A549 (cell line): ENCODE measurements around the gene CASP7. TPM values are rescaled to one million over a fixed set of nuclear protein-coding genes. Genes with fewer than 3 reads are reported as not detected.

Source experiments
- ATAC-seq, 2 experiments: fragments of 200-7000 bp in 1 of 2; fragments of >200 bp in 1 of 2; cut with Nextera tagmentation in 1 of 2; cut with Tn5 transposase in 1 of 2; 3 replicates each; pipeline versions ENCODE4 v1.8.0 to v1.9.1; 2018 to 2020; ENCODE audit warnings: mild to moderate bottlenecking in 1 of 2, moderate library complexity in 1 of 2
- CTCF ChIA-PET: fragments of 300-600 bp; sonication (Branson Sonifier 250); formaldehyde crosslinking; extraction: SDS; loops from one replicate; lab custom pipeline; 2021; ENCODE audit warnings: antibody characterized with exemption, inconsistent platforms; lab: Yijun Ruan, JAX
- POLR2A ChIA-PET: fragments of 350-600 bp; formaldehyde crosslinking; extraction: SDS; loops from one replicate; lab custom pipeline; 2021; ENCODE audit warnings: antibody characterized with exemption, inconsistent platforms; lab: Yijun Ruan, JAX
- DNase-seq, 2 experiments: peaks; one replicate each; pipeline versions ENCODE4 v3.0.0 to v3.0.0-alpha.2; 2011 to 2016; ENCODE audit warnings: low read depth in 1 of 2, low spot score in 1 of 2
- FAIRE-seq: peaks from 2 replicates; lab custom pipeline; 2011; peaks lifted over from hg19 to GRCh38; lab: Jason Lieb, UNC
- H3K27ac ChIP-seq, 2 experiments: fragments of >200 bp; sonication (Bioruptor Twin); formaldehyde crosslinking; 3 replicates each; pipeline ENCODE4 v1.5.1; 2016 to 2017
- H3K4me1 ChIP-seq: fragments of >200 bp; sonication (Bioruptor Twin); formaldehyde crosslinking; 3 replicates; pipeline ENCODE4 v1.6.1; 2016
- H3K4me2 ChIP-seq: fragments of >200 bp; sonication (Bioruptor Twin); formaldehyde crosslinking; 3 replicates; pipeline ENCODE4 v1.6.1; 2016
- H3K4me3 ChIP-seq: fragments of >200 bp; sonication (Bioruptor Twin); formaldehyde crosslinking; 3 replicates; pipeline ENCODE4 v1.5.1; 2016
- H3K9me3 ChIP-seq: fragments of >200 bp; sonication (Bioruptor Twin); formaldehyde crosslinking; 3 replicates; pipeline ENCODE4 v1.6.1; 2016
- BHLHE40 ChIP-seq: IDR thresholded peaks from 2 replicates; pipeline ENCODE4 v1.6.1; 2012; ENCODE audit warnings: low read depth, low read length, inconsistent platforms
- CBX2 ChIP-seq: fragments of 200-600 bp; sonication (generic); IDR thresholded peaks from 2 replicates; pipeline ENCODE4 v1.6.1; 2016; ENCODE audit warnings: low read depth, mild to moderate bottlenecking, borderline replicate concordance
- CBX8 ChIP-seq: fragments of 200-600 bp; sonication (generic); IDR thresholded peaks from 2 replicates; pipeline ENCODE4 v1.6.1; 2016
- CEBPB ChIP-seq, 2 experiments: fragments of >200 bp in 1 of 2; sonication (Bioruptor Twin) in 1 of 2; formaldehyde crosslinking in 1 of 2; IDR thresholded peaks; 2 replicates each; pipeline ENCODE4 v1.6.1; 2012 to 2016
- CHD2 ChIP-seq: fragments of 150-350 bp; IDR thresholded peaks from 2 replicates; pipeline ENCODE4 v1.6.1; 2014; ENCODE audit warnings: low read length; ENCODE audit not compliant: partially characterized antibody
- ESRRA ChIP-seq: fragments of 150-350 bp; IDR thresholded peaks from 2 replicates; pipeline ENCODE4 v1.6.1; 2014; ENCODE audit warnings: mild to moderate bottlenecking, low read length, borderline replicate concordance
- GATA3 ChIP-seq: IDR thresholded peaks from 2 replicates; pipeline ENCODE4 v1.6.1; 2012; ENCODE audit warnings: borderline replicate concordance
- HOXA7 ChIP-seq: fragments of 250-450 bp; sonication (Bioruptor Pico); IDR thresholded peaks from 2 replicates; pipeline ENCODE4 v1.5.0; 2020; ENCODE audit warnings: mild to moderate bottlenecking, moderate library complexity
- HOXB13 ChIP-seq: fragments of 250-450 bp; sonication (Bioruptor Pico); IDR thresholded peaks from 2 replicates; pipeline ENCODE4 v1.5.0; 2020; ENCODE audit warnings: low read depth, mild to moderate bottlenecking, moderate library complexity
- JUN ChIP-seq, 2 experiments: fragments of >200 bp; sonication (Bioruptor Twin); formaldehyde crosslinking; IDR thresholded peaks; 2 replicates in 1 of 2; 3 replicates in 1 of 2; pipeline ENCODE4 v1.6.1; 2016 to 2017
- KDM5A ChIP-seq: fragments of 200-600 bp; sonication (generic); IDR thresholded peaks from 2 replicates; pipeline ENCODE4 v1.6.1; 2016; ENCODE audit warnings: antibody characterized with exemption, mild to moderate bottlenecking
- MAFK ChIP-seq: fragments of 450-650 bp; IDR thresholded peaks from 2 replicates; pipeline ENCODE4 v1.6.1; 2014; ENCODE audit not compliant: partially characterized antibody
- MAZ ChIP-seq: fragments of 150-350 bp; IDR thresholded peaks from 2 replicates; pipeline ENCODE4 v1.6.1; 2014; ENCODE audit warnings: antibody characterized with exemption, low read depth, low read length, borderline replicate concordance
- NPAS2 ChIP-seq: fragments of 250-450 bp; sonication (Bioruptor Pico); IDR thresholded peaks from 2 replicates; pipeline ENCODE4 v1.8.0; 2022; ENCODE audit warnings: mild to moderate bottlenecking, moderate library complexity, borderline replicate concordance
- RAD21 ChIP-seq, 2 experiments: fragments of >200 bp in 1 of 2; sonication (Bioruptor Twin) in 1 of 2; formaldehyde crosslinking in 1 of 2; IDR thresholded peaks in 1 of 2; conservative IDR thresholded peaks in 1 of 2; 2 replicates in 1 of 2; 3 replicates in 1 of 2; pipeline ENCODE4 v1.6.1; 2012 to 2018; ENCODE audit warnings: inconsistent platforms in 1 of 2
- RARB ChIP-seq: fragments of 250-450 bp; sonication (Bioruptor Pico); IDR thresholded peaks from 2 replicates; pipeline ENCODE4 v1.8.0; 2021; ENCODE audit warnings: mild to moderate bottlenecking, moderate library complexity
- RCOR1 ChIP-seq: fragments of 150-350 bp; IDR thresholded peaks from 2 replicates; pipeline ENCODE4 v1.6.1; 2014; ENCODE audit warnings: antibody characterized with exemption, low read length, low read depth
- SMC3 ChIP-seq: fragments of >200 bp; sonication (Bioruptor Twin); formaldehyde crosslinking; IDR thresholded peaks from 3 replicates; pipeline ENCODE4 v1.6.1; 2018; ENCODE audit warnings: inconsistent platforms
- SREBF2 ChIP-seq: fragments of 450-650 bp; IDR thresholded peaks from 2 replicates; pipeline ENCODE4 v1.6.1; 2014; ENCODE audit warnings: mild to moderate bottlenecking, moderate library complexity
- TFCP2L1 ChIP-seq: fragments of 250-450 bp; sonication (Bioruptor Pico); IDR thresholded peaks from 2 replicates; pipeline ENCODE4 v1.5.0; 2021; ENCODE audit warnings: mild to moderate bottlenecking
- TP53 ChIP-seq: fragments of 250-450 bp; sonication (Bioruptor Pico); IDR thresholded peaks from 2 replicates; pipeline ENCODE4 v1.5.0; 2021; ENCODE audit warnings: mild to moderate bottlenecking, moderate library complexity
- WGBS: methylation state at CpG from one replicate; pipeline ENCODE4 v1.1.6; 2017; ENCODE audit errors: missing lambda C conversion rate; 5-methylcytosine and 5-hydroxymethylcytosine counted together
- polyA plus RNA-seq, 4 experiments: library from polyadenylated mRNA; depleted of rRNA in 3 of 4; stranded (reverse); fragments of >200 nt; fragmentation: RNase III in 1 of 4; extraction: RNeasy Plus Mini Kit Qiagen cat#74134 plus additional on column Dnase treatment in 1 of 4; gene quantifications; 2 replicates in 3 of 4; 3 replicates in 1 of 4; pipeline ENCODE4 v1.2.3, GENCODE V29; 2011 to 2017
- TF ChIP-seq, protein P1 (sequence below): fragments of >200 bp; sonication (Bioruptor Twin); formaldehyde crosslinking; IDR thresholded peaks from 3 replicates; pipeline ENCODE4 v1.5.1; 2016
- TF ChIP-seq, protein P2 (sequence below): IDR thresholded peaks from 2 replicates; pipeline ENCODE4 v1.6.1; 2012; ENCODE audit warnings: low read depth, borderline replicate concordance
- TF ChIP-seq, protein P3 (sequence below): fragments of >200 bp; sonication (Bioruptor Twin); formaldehyde crosslinking; IDR thresholded peaks from 2 replicates; pipeline ENCODE4 v1.6.1; 2016
- TF ChIP-seq, protein P4 (sequence below): IDR thresholded peaks from 2 replicates; pipeline ENCODE4 v1.6.1; 2012
- TF ChIP-seq, protein P5 (sequence below): fragments of 250-450 bp; sonication (Bioruptor Pico); IDR thresholded peaks from 2 replicates; pipeline ENCODE4 v1.5.0; 2020; ENCODE audit warnings: low read depth, mild to moderate bottlenecking, moderate library complexity

CASP7 gene
- polyA plus RNA-seq, 2 of the 4 experiments (the other 2 are of a cell fraction), result 22.6 to 29.7 TPM

DNA sequence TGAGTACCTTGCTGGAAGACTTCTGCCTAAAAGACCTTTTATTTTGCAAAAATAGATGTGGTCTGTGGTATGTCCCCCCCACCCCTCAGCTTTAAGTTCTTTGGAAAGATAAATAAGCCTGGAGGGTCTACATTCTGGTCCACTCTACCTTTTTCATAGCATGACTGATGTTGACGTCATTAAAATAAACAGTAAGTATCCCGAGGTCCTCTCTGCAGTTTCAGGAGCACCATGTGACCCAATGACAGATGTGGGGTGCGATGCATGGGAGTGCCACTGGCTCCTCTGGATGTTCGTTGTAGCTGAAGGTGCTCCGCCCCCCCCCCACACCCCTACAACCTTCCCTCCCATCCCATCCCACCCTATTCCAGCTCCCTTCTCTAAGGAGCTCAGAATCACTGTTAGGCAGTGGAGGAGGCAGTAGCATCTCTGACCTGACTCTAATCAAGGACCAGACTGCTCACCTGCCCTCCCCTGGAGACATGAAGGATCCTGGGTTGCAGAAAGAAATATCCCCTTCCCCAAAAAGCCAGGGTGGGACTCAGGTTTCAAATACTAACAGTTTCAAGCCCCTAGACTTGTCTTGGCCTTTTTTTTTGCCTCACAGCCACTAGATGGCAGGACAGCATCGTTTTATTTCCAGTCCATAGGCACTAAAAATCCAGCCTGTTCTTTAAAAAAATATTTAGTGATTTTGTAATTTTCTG, 25.1 kb downstream of the CASP7 start:
- ChIA-PET POLR2A (no interaction called here), CTCF (interaction anchor here (0.6 to 6.3 kb wide), 29 partner anchors 10 to 454 kb away, joined by 3 to 59 read pairs (median 4); no protein-coding TSS in a partner anchor)
- no peak overlapping the region for H3K27ac ChIP-seq
- no peaks in the 10 kb centered on the region for H3K9me3 ChIP-seq
- H3K4me1 ChIP-seq, result peaks cover 25% of the 10 kb centered on the region
- ATAC-seq, result peak; percentile 61 to 89; a peak in 4 of 6 replicates
- TF ChIP-seq, protein P1, sequence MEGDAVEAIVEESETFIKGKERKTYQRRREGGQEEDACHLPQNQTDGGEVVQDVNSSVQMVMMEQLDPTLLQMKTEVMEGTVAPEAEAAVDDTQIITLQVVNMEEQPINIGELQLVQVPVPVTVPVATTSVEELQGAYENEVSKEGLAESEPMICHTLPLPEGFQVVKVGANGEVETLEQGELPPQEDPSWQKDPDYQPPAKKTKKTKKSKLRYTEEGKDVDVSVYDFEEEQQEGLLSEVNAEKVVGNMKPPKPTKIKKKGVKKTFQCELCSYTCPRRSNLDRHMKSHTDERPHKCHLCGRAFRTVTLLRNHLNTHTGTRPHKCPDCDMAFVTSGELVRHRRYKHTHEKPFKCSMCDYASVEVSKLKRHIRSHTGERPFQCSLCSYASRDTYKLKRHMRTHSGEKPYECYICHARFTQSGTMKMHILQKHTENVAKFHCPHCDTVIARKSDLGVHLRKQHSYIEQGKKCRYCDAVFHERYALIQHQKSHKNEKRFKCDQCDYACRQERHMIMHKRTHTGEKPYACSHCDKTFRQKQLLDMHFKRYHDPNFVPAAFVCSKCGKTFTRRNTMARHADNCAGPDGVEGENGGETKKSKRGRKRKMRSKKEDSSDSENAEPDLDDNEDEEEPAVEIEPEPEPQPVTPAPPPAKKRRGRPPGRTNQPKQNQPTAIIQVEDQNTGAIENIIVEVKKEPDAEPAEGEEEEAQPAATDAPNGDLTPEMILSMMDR, result peak; percentile 87
- TF ChIP-seq SMC3 (peak; percentile 71), CBX2 (no peak), RAD21 (conservative IDR thresholded peaks at IDR 0.05 in 1 of 2, IDR thresholded peaks at IDR 0.05 in 1 of 2) (peak; percentile 80 to 82)
- H3K4me3 ChIP-seq, result no peak overlapping the region
- DNase-seq, result peak; percentile 20 to 49
- no peak overlapping the region for H3K4me2 ChIP-seq
- WGBS, result 28% methylated on average over 6 of the region's 6 CpGs
- no peak for FAIRE-seq

DNA sequence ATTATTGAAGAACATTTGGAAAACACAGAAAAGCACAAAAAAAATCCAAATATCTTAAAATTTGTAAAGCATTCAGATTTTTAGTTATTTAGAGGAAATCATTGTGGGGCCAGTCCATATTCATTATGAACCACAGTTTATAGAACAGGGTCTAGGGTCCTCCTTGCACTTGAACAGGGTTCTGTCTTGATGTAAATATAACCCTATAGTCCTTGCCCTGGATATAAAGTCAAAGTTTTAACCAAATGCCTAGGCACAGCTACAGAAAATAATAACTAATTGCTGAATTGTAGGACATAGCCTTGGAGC, 25.6 kb downstream of the CASP7 start:
- Histone ChIP-seq H3K9me3 (no peaks in the 10 kb centered on the region), H3K4me3 (no peak overlapping the region), H3K27ac (peak overlapping the region in 1 of 2 experiments; percentile 43; a peak in 2 of 6 replicates), H3K4me2 (no peak overlapping the region), H3K4me1 (peaks cover 28% of the 10 kb centered on the region)
- ChIA-PET POLR2A (no interaction called here), CTCF (interaction anchor here (0.7 to 6.3 kb wide), 26 partner anchors 9 to 462 kb away, joined by 3 to 59 read pairs (median 4); no protein-coding TSS in a partner anchor)
- TF ChIP-seq SREBF2, result no peak
- no peak for TF ChIP-seq RARB (CRISPR knock-in tag)
- TF ChIP-seq, protein P2, sequence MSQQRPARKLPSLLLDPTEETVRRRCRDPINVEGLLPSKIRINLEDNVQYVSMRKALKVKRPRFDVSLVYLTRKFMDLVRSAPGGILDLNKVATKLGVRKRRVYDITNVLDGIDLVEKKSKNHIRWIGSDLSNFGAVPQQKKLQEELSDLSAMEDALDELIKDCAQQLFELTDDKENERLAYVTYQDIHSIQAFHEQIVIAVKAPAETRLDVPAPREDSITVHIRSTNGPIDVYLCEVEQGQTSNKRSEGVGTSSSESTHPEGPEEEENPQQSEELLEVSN, result no peak
- no peak for TF ChIP-seq MAFK
- TF ChIP-seq, protein P3, sequence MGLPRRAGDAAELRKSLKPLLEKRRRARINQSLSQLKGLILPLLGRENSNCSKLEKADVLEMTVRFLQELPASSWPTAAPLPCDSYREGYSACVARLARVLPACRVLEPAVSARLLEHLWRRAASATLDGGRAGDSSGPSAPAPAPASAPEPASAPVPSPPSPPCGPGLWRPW, result no peak
- TF ChIP-seq BHLHE40, result no peak
- TF ChIP-seq MAZ, result no peak
- no peak for TF ChIP-seq NPAS2 (CRISPR knock-in tag)
- TF ChIP-seq CBX8, result no peak
- no peak for TF ChIP-seq KDM5A
- no peak for TF ChIP-seq ESRRA
- FAIRE-seq (no peak), ATAC-seq (peak in 1 of 2 experiments; percentile 25; a peak in 3 of 6 replicates), DNase-seq (no peak)

DNA sequence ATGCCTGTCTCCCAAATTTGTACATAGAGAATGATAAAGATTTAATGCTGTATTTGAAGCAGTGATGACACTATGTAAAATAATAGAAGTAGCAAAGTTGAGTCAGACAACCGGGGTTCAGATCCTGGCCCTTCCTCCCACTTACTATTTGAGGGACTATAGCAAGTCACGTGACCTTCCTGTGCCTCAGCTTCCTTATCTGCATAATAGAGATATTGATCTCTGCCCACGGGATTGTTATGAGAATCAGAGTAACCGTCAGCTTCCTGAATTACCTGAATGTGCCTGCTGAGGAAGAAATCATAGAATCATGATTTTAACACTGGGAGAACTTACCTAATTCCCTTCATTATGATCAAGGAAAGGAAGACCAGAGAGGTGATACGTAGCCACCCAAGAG, 26.9 kb downstream of the CASP7 start:
- peaks cover 28% of the 10 kb centered on the region for H3K4me1 ChIP-seq
- no peak for DNase-seq
- ChIA-PET CTCF (interaction anchor here (1.2 to 6.3 kb wide), 6 partner anchors 15 to 696 kb away, joined by 3 to 59 read pairs (median 4); partner anchors contain the start of gene CASP7), POLR2A (no interaction called here)
- TF ChIP-seq, protein P4, sequence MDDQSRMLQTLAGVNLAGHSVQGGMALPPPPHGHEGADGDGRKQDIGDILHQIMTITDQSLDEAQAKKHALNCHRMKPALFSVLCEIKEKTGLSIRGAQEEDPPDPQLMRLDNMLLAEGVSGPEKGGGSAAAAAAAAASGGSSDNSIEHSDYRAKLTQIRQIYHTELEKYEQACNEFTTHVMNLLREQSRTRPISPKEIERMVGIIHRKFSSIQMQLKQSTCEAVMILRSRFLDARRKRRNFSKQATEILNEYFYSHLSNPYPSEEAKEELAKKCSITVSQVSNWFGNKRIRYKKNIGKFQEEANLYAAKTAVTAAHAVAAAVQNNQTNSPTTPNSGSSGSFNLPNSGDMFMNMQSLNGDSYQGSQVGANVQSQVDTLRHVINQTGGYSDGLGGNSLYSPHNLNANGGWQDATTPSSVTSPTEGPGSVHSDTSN, result no peak
- TF ChIP-seq, protein P5, sequence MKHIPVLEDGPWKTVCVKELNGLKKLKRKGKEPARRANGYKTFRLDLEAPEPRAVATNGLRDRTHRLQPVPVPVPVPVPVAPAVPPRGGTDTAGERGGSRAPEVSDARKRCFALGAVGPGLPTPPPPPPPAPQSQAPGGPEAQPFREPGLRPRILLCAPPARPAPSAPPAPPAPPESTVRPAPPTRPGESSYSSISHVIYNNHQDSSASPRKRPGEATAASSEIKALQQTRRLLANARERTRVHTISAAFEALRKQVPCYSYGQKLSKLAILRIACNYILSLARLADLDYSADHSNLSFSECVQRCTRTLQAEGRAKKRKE (CRISPR knock-in tag), result no peak
- TF ChIP-seq KDM5A, result no peak
- no peak for TF ChIP-seq TP53 (CRISPR knock-in tag)
- no peak for TF ChIP-seq HOXB13 (CRISPR knock-in tag)
- no peak for TF ChIP-seq CEBPB (IDR thresholded peaks at IDR 0.05)
- no peak for TF ChIP-seq CBX8
- TF ChIP-seq ESRRA, result no peak
- TF ChIP-seq JUN (IDR thresholded peaks at IDR 0.05), result no peak
- no peak for TF ChIP-seq TFCP2L1
- TF ChIP-seq RCOR1, result no peak
- no peak for TF ChIP-seq HOXA7 (CRISPR knock-in tag)
- no peak for TF ChIP-seq CHD2
- TF ChIP-seq GATA3, result no peak
- H3K27ac ChIP-seq, result no peak overlapping the region
- no peak overlapping the region for H3K4me3 ChIP-seq
- H3K9me3 ChIP-seq, result no peaks in the 10 kb centered on the region
- ATAC-seq, result no peak
- 91% methylated on average over 5 of the region's 5 CpGs for WGBS
- no peak for FAIRE-seq
- no peak overlapping the region for H3K4me2 ChIP-seq
